Measurements from ENCODE around the gene MYCN. TPM values are rescaled to one million over a fixed set of nuclear protein-coding genes. Genes with fewer than 3 reads are reported as not detected.
"Not testable (repeated sequence)": the region's sequence is repeated elsewhere in the genome, so short reads cannot be mapped to it uniquely, and the experiment has no call there.

MYCN gene
- total RNA-seq, 2 donors from 2014 or later: 0.53 to 0.73 TPM

GRCh38 chr2:15926252-15926651, 14.1 kb upstream of the MYCN start:
- ATAC-seq (no peak), DNase-seq (no peak)
- intact Hi-C loops (cut with DNase I): no loop called here

GRCh38 chr2:15927551-15928218, 12.7 kb upstream of the MYCN start:
- intact Hi-C loops (cut with DNase I): no loop called here

GRCh38 chr2:15929008-15929407, 11.3 kb upstream of the MYCN start:
- intact Hi-C loops (cut with DNase I); ATAC-seq; DNase-seq: not testable (repeated sequence)

More at GRCh38 chr2:15927551-15928218, 12.7 kb upstream of the MYCN start:
- DNase-seq: no peak
- ATAC-seq: no peak

- no peak for ATAC-seq
- intact Hi-C loops (cut with DNase I): loop anchor here in 1 of 2 donors (10.0 kb wide), 3 partner anchors 295 to 565 kb away; no protein-coding TSS in a partner anchor
- DNase-seq: no peak
These were observed 10.5 kb upstream of the MYCN start for GRCh38 chr2:15929861-15930260.

GRCh38 chr2:15930589-15931318, 9.6 kb upstream of the MYCN start:
- intact Hi-C loops (cut with DNase I): loop anchor here in 1 of 2 donors (10.0 kb wide), 3 partner anchors 296 to 564 kb away; no protein-coding TSS in a partner anchor
- DNase-seq (no peak), ATAC-seq (no peak)

- intact Hi-C loops (cut with DNase I): loop anchor here in 1 of 2 donors (10.0 kb wide), 3 partner anchors 297 to 563 kb away; no protein-coding TSS in a partner anchor
- DNase-seq (no peak), ATAC-seq (no peak)
These were observed 8.9 kb upstream of the MYCN start for GRCh38 chr2:15931319-15931890.

GRCh38 chr2:15931950-15932349, 8.4 kb upstream of the MYCN start:
- ATAC-seq (no peak), DNase-seq (no peak)
- intact Hi-C loops (cut with DNase I): loop anchor here in 1 of 2 donors (10.0 kb wide), 3 partner anchors 297 to 563 kb away; no protein-coding TSS in a partner anchor

- DNase-seq: no peak
- intact Hi-C loops (cut with DNase I): loop anchor here in 1 of 2 donors (10.0 kb wide), 3 partner anchors 298 to 562 kb away; no protein-coding TSS in a partner anchor
- ATAC-seq: no peak
These were observed 7.8 kb upstream of the MYCN start for GRCh38 chr2:15932394-15933183.

- DNase-seq (no peak), ATAC-seq (no peak)
- intact Hi-C loops (cut with DNase I): loop anchor here in 1 of 2 donors (10.0 kb wide), 3 partner anchors 299 to 561 kb away; no protein-coding TSS in a partner anchor
These were observed 7.0 kb upstream of the MYCN start for GRCh38 chr2:15933184-15933845.

GRCh38 chr2:15934291-15934945, 5.9 kb upstream of the MYCN start:
- ATAC-seq (no peak), DNase-seq (no peak)
- intact Hi-C loops (cut with DNase I): loop anchor here in 1 of 2 donors (10.0 kb wide), 3 partner anchors 300 to 560 kb away; no protein-coding TSS in a partner anchor

GRCh38 chr2:15935189-15935588, 5.2 kb upstream of the MYCN start:
- intact Hi-C loops (cut with DNase I): loop anchor here (5.0 to 10.0 kb wide), 6 partner anchors 300 to 672 kb away; no protein-coding TSS in a partner anchor
- ATAC-seq: no peak
- DNase-seq: no peak

- DNase-seq (no peak), ATAC-seq (no peak)
- intact Hi-C loops (cut with DNase I): loop anchor here (5.0 to 10.0 kb wide), 6 partner anchors 301 to 672 kb away; no protein-coding TSS in a partner anchor
These were observed 4.7 kb upstream of the MYCN start for GRCh38 chr2:15935675-15936074.

GRCh38 chr2:15936277-15937104, 3.9 kb upstream of the MYCN start:
- ATAC-seq (no peak), DNase-seq (no peak)
- intact Hi-C loops (cut with DNase I): loop anchor here (5.0 to 10.0 kb wide), 6 partner anchors 302 to 671 kb away; no protein-coding TSS in a partner anchor

- intact Hi-C loops (cut with DNase I): loop anchor here (5.0 to 10.0 kb wide), 6 partner anchors 302 to 670 kb away; no protein-coding TSS in a partner anchor
- DNase-seq (no peak), ATAC-seq (no peak)
These were observed 3.1 kb upstream of the MYCN start for GRCh38 chr2:15937105-15937881.

- ATAC-seq (no peak), DNase-seq (no peak)
- intact Hi-C loops (cut with DNase I): loop anchor here (5.0 to 10.0 kb wide), 6 partner anchors 303 to 669 kb away; no protein-coding TSS in a partner anchor
These were observed 2.2 kb upstream of the MYCN start for GRCh38 chr2:15937882-15938802.

All from left cardiac atrium (tissue), 4 donors.